H1 (cell line): Measurements from ENCODE around the gene GALNT18. TPM values are rescaled to one million over a fixed set of nuclear protein-coding genes. Genes with fewer than 3 reads are reported as not detected.

Source experiments
- CTCF ChIA-PET: fragments of 300-600 bp; sonication (Branson Sonifier 250); formaldehyde crosslinking; loops from one replicate; lab custom pipeline; 2021; ENCODE audit not compliant: partially characterized antibody; lab: Charles Lee
- POLR2A ChIA-PET: fragments of 300-600 bp; sonication (Branson Sonifier 250); formaldehyde crosslinking; loops from one replicate; lab custom pipeline; 2021; ENCODE audit warnings: inconsistent platforms; ENCODE audit not compliant: partially characterized antibody; lab: Charles Lee
- DNase-seq, 2 experiments: peaks; one replicate each; pipeline versions ENCODE4 v3.0.0 to v3.0.0-alpha.2; 2010 to 2022; ENCODE audit warnings: low spot score in 2 of 2, low read depth in 1 of 2, mixed read lengths in 1 of 2
- FAIRE-seq: peaks from 2 replicates; lab custom pipeline; 2011; peaks lifted over from hg19 to GRCh38; lab: Jason Lieb, UNC
- H2AFZ ChIP-seq: 2 replicates; pipeline ENCODE4 v1.8.1; 2012; ENCODE audit warnings: low read length, inconsistent platforms
- H2AK5ac ChIP-seq: 2 replicates; pipeline ENCODE4 v1.6.1; 2013; ENCODE audit warnings: low read depth, low read length
- H2BK120ac ChIP-seq: replicated peaks from 2 replicates; pipeline ENCODE3; 2013; ENCODE audit warnings: low read depth, low read length, inconsistent platforms
- H2BK12ac ChIP-seq: 2 replicates; pipeline ENCODE4 v1.6.1; 2013; ENCODE audit warnings: low read depth, low read length
- H2BK15ac ChIP-seq: 2 replicates; pipeline ENCODE4 v1.6.1; 2013; ENCODE audit warnings: low read length
- H2BK20ac ChIP-seq: 2 replicates; pipeline ENCODE4 v1.6.1; 2013; ENCODE audit warnings: low read length
- H2BK5ac ChIP-seq: 2 replicates; pipeline ENCODE4 v1.6.1; 2013; ENCODE audit warnings: low read depth, low read length
- H3K14ac ChIP-seq: 2 replicates; pipeline ENCODE4 v1.6.1; 2013; ENCODE audit warnings: inconsistent platforms; ENCODE audit not compliant: insufficient read length
- H3K18ac ChIP-seq: 2 replicates; pipeline ENCODE4 v1.6.1; 2013; ENCODE audit warnings: low read length; ENCODE audit errors: extremely low read depth
- H3K23ac ChIP-seq: 2 replicates; pipeline ENCODE4 v1.6.1; 2013; ENCODE audit warnings: inconsistent platforms; ENCODE audit not compliant: insufficient read length
- H3K23me2 ChIP-seq: 2 replicates; pipeline ENCODE4 v1.6.1; 2013; ENCODE audit warnings: low read depth, low read length
- H3K27ac ChIP-seq: 2 replicates; pipeline ENCODE4 v1.6.1; 2011; ENCODE audit warnings: low read depth, low read length, inconsistent platforms
- H3K27me3 ChIP-seq, 4 experiments: replicated peaks in 1 of 4; 1 replicate in 1 of 4; 2 replicates in 3 of 4; pipeline versions ENCODE4 v1.6.1 to v1.8.1; 2011 to 2013; ENCODE audit warnings: low read length in 3 of 4, mild to moderate bottlenecking in 3 of 4, inconsistent platforms in 2 of 4, mixed read lengths in 2 of 4, moderate library complexity in 1 of 4; ENCODE audit not compliant: control insufficient read depth in 3 of 4, insufficient read depth in 3 of 4; ENCODE audit errors: extremely low read depth in 1 of 4
- H3K36me3 ChIP-seq, 4 experiments: 2 replicates each; pipeline versions ENCODE4 v1.6.1 to v1.8.1; 2011 to 2013; ENCODE audit warnings: mild to moderate bottlenecking in 4 of 4, low read length in 3 of 4, moderate library complexity in 2 of 4, control low read depth in 1 of 4, inconsistent platforms in 1 of 4; ENCODE audit not compliant: insufficient read depth in 4 of 4, control insufficient read depth in 2 of 4
- H3K4ac ChIP-seq: replicated peaks from 2 replicates; pipeline ENCODE3; 2013; ENCODE audit warnings: low read length, low read depth, mixed read lengths, inconsistent platforms; ENCODE audit not compliant: insufficient read length
- H3K4me1 ChIP-seq, 4 experiments: replicated peaks in 1 of 4; 1 replicate in 1 of 4; 2 replicates in 3 of 4; pipeline versions ENCODE4 v1.6.1 to v1.8.1; 2011 to 2013; ENCODE audit warnings: low read length in 3 of 4, inconsistent platforms in 2 of 4, mixed read lengths in 1 of 4; ENCODE audit not compliant: insufficient read depth in 4 of 4, control insufficient read depth in 3 of 4
- H3K4me2 ChIP-seq, 2 experiments: 2 replicates each; pipeline versions ENCODE4 v1.6.1 to v1.8.1; 2011 to 2013; ENCODE audit warnings: low read depth in 2 of 2, low read length in 2 of 2, control low read depth in 1 of 2, inconsistent platforms in 1 of 2, mild to moderate bottlenecking in 1 of 2; ENCODE audit not compliant: insufficient read depth in 1 of 2
- H3K4me3 ChIP-seq, 4 experiments: fragments of 200-600, 300-600 bp in 1 of 4; sonication (generic), shearing (Covaris generic), sonication (Bioruptor Twin) in 1 of 4; 2 replicates each; pipeline versions ENCODE4 v1.5.1 to v1.8.1; 2011 to 2016; ENCODE audit warnings: low read length in 4 of 4, low read depth in 3 of 4, control low read depth in 2 of 4, inconsistent platforms in 2 of 4, mild to moderate bottlenecking in 2 of 4, mixed read lengths in 1 of 4, moderate library complexity in 1 of 4; ENCODE audit not compliant: insufficient read depth in 2 of 4; ENCODE audit errors: extremely low read depth in 1 of 4
- H3K56ac ChIP-seq: replicated peaks from 2 replicates; pipeline ENCODE3; 2013; ENCODE audit warnings: low read depth, mild to moderate bottlenecking, mixed read lengths, low read length, inconsistent platforms; ENCODE audit not compliant: insufficient read length
- H3K79me1 ChIP-seq: 2 replicates; pipeline ENCODE4 v1.6.1; 2013; ENCODE audit warnings: low read depth, low read length, control low read depth
- H3K79me2 ChIP-seq, 2 experiments: 2 replicates each; pipeline versions ENCODE4 v1.6.1 to v1.8.1; 2012 to 2013; ENCODE audit warnings: low read length in 2 of 2, mild to moderate bottlenecking in 2 of 2, inconsistent platforms in 1 of 2; ENCODE audit not compliant: insufficient read depth in 2 of 2, control insufficient read depth in 1 of 2
- H3K9ac ChIP-seq, 4 experiments: replicated peaks in 1 of 4; 1 replicate in 1 of 4; 2 replicates in 3 of 4; pipeline versions ENCODE4 v1.6.1 to v1.8.1; 2011 to 2013; ENCODE audit warnings: low read depth in 3 of 4, low read length in 3 of 4, control low read depth in 2 of 4, mild to moderate bottlenecking in 2 of 4, moderate library complexity in 2 of 4, inconsistent platforms in 1 of 4; ENCODE audit errors: extremely low read depth in 1 of 4
- H3K9me3 ChIP-seq, 2 experiments: 2 replicates each; pipeline versions ENCODE4 v1.6.1 to v1.8.1; 2012 to 2013; ENCODE audit warnings: mild to moderate bottlenecking in 2 of 2, moderate library complexity in 2 of 2, control low read depth in 1 of 2, inconsistent platforms in 1 of 2, low read depth in 1 of 2, low read length in 1 of 2, mixed read lengths in 1 of 2; ENCODE audit not compliant: insufficient read depth in 2 of 2
- H4K20me1 ChIP-seq, 2 experiments: replicated peaks in 1 of 2; 2 replicates each; pipeline versions ENCODE3 to v1.8.1; 2011 to 2013; ENCODE audit warnings: inconsistent platforms in 2 of 2, low read length in 2 of 2, mild to moderate bottlenecking in 1 of 2; ENCODE audit not compliant: insufficient read depth in 2 of 2, control insufficient read depth in 1 of 2
- H4K5ac ChIP-seq: 2 replicates; pipeline ENCODE4 v1.6.1; 2013; ENCODE audit warnings: low read length, low read depth, mixed read lengths, inconsistent platforms; ENCODE audit not compliant: insufficient read length
- H4K8ac ChIP-seq: 2 replicates; pipeline ENCODE4 v1.8.0; 2013; ENCODE audit warnings: mild to moderate bottlenecking, moderate library complexity, low read length, inconsistent platforms; ENCODE audit not compliant: insufficient read depth; ENCODE audit errors: extremely low read depth
- H4K91ac ChIP-seq: replicated peaks from 2 replicates; pipeline ENCODE3; 2013; ENCODE audit warnings: low read length, mixed read lengths, inconsistent platforms; ENCODE audit not compliant: insufficient read length
- CTBP2 ChIP-seq: IDR thresholded peaks from 2 replicates; pipeline ENCODE4 v1.7.0; 2011; ENCODE audit warnings: borderline replicate concordance, mild to moderate bottlenecking, moderate library complexity, mixed read lengths, low read length; ENCODE audit not compliant: insufficient read depth, insufficient read length
- EP300 ChIP-seq, 2 experiments: IDR thresholded peaks; 1 replicate in 1 of 2; 2 replicates in 1 of 2; pipeline ENCODE4 v1.6.1; 2011 to 2012; ENCODE audit warnings: low read depth in 2 of 2, low read length in 2 of 2, mild to moderate bottlenecking in 2 of 2, borderline replicate concordance in 1 of 2, inconsistent platforms in 1 of 2, moderate library complexity in 1 of 2
- EZH2 ChIP-seq: fragments of 200-600 bp; sonication (generic); IDR thresholded peaks from 2 replicates; pipeline ENCODE4 v1.7.1; 2012; ENCODE audit warnings: low read depth, mild to moderate bottlenecking, moderate library complexity, low read length, inconsistent platforms; ENCODE audit not compliant: severe bottlenecking
- GABPA ChIP-seq: IDR thresholded peaks from 2 replicates; pipeline ENCODE4 v1.6.1; 2011; ENCODE audit warnings: mild to moderate bottlenecking, low read length, moderate library complexity, borderline replicate concordance; ENCODE audit not compliant: insufficient read depth
- HDAC6 ChIP-seq: IDR thresholded peaks from one replicate; pipeline ENCODE4 v1.7.1; 2012; ENCODE audit warnings: low read depth, mild to moderate bottlenecking, inconsistent platforms, low read length, moderate library complexity
- NANOG ChIP-seq: IDR thresholded peaks from 2 replicates; pipeline ENCODE4 v1.6.1; 2011; ENCODE audit warnings: low read length, low read depth, mild to moderate bottlenecking, inconsistent platforms; ENCODE audit not compliant: insufficient read depth, poor library complexity, severe bottlenecking
- PHF8 ChIP-seq: fragments of 200-600 bp; sonication (generic); conservative IDR thresholded peaks from 2 replicates; pipeline ENCODE4 v1.7.1; 2012; ENCODE audit warnings: low read depth, mild to moderate bottlenecking, inconsistent platforms, low read length, moderate library complexity
- POLR2A ChIP-seq, 2 experiments: IDR thresholded peaks; 1 replicate in 1 of 2; 2 replicates in 1 of 2; pipeline ENCODE4 v1.6.1; 2011; ENCODE audit warnings: low read depth in 2 of 2, low read length in 2 of 2, mild to moderate bottlenecking in 2 of 2; ENCODE audit errors: control extremely low read depth in 1 of 2
- RXRA ChIP-seq: IDR thresholded peaks from 2 replicates; pipeline ENCODE4 v1.6.1; 2011; ENCODE audit warnings: low read depth, mild to moderate bottlenecking, low read length, moderate library complexity; ENCODE audit not compliant: insufficient read depth
- SIRT6 ChIP-seq: IDR thresholded peaks from one replicate; pipeline ENCODE4 v1.7.1; 2012; ENCODE audit warnings: low read length, inconsistent platforms
- SP4 ChIP-seq: IDR thresholded peaks from 2 replicates; pipeline ENCODE4 v1.6.1; 2012; ENCODE audit warnings: low read length, inconsistent platforms
- TAF1 ChIP-seq: IDR thresholded peaks from 2 replicates; pipeline ENCODE4 v1.6.1; 2011; ENCODE audit warnings: mild to moderate bottlenecking, low read depth, low read length
- TAF7 ChIP-seq: optimal IDR thresholded peaks from 2 replicates; pipeline ENCODE3; 2011; ENCODE audit warnings: low read depth, mild to moderate bottlenecking, inconsistent platforms, low read length, moderate library complexity, borderline replicate concordance
- TEAD4 ChIP-seq: IDR thresholded peaks from 2 replicates; pipeline ENCODE4 v1.6.1; 2012; ENCODE audit warnings: low read depth, low read length, inconsistent platforms, mixed read lengths
- ZNF274 ChIP-seq: IDR thresholded peaks from 2 replicates; pipeline ENCODE4 v1.7.0; 2012; ENCODE audit warnings: low read length, borderline replicate concordance; ENCODE audit errors: extremely low read depth
- WGBS, 2 experiments: shearing (Covaris generic) in 1 of 2; methylation state at CpG; one replicate each; pipeline versions ENCODE4 v1.1.6 to v1.1.7; 2013 to 2015; ENCODE audit warnings: low lambda C conversion rate in 2 of 2, mixed read lengths in 2 of 2, inconsistent platforms in 1 of 2, low coverage in 1 of 2, missing lambda C conversion rate in 1 of 2; ENCODE audit not compliant: insufficient replicate concordance in 2 of 2, insufficient coverage in 1 of 2, insufficient read length in 1 of 2; ENCODE audit errors: extremely low coverage in 1 of 2, missing lambda C conversion rate in 1 of 2; 5-methylcytosine and 5-hydroxymethylcytosine counted together
- polyA plus RNA-seq, 7 experiments: library from polyadenylated mRNA; depleted of rRNA in 3 of 7; stranded (reverse) in 5 of 7; unstranded in 2 of 7; fragments of >200 nt in 5 of 7; fragments of 200-250 nt in 2 of 7; gene quantifications; 1 replicate in 5 of 7; 2 replicates in 1 of 7; 4 replicates in 1 of 7; pipeline versions ENCODE4 v1.2.1 to v1.2.3, GENCODE V29; 2011 to 2013; ENCODE audit warnings: missing spikeins in 2 of 7, mixed read lengths in 2 of 7
- total RNA-seq: library from RNA; stranded (reverse); fragmentation: NEBNext Ultra II Directional; extraction: Animal tissue kit (Norgen Biotek cat#: 25700); gene quantifications from 2 replicates; pipeline ENCODE4 v1.2.1, GENCODE V29; 2021

Gene GALNT18
- total and polyA plus RNA-seq, 2 of the 8 experiments (the other 6 are each of a cell fraction or from before 2014, with no cell fraction given) = 6.0 to 9.4 TPM

DNA sequence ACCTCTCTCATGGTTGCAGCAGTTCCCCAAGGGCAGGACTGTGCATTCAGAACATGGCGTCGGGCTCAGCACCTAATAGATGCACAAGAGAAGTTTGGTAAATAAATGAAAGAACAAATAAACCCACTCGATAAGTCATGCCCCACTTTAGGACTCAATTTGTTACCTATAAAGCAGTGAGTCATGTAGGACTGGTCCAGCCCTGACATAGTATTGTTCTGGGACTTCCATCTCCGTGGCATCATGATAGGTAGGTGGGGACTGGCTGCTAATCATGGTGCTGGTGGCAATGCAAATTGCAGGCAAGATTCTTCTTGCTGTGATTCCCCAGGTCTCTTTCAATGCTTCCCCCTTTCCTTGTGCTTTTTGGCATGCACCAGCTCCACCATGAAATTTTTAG lies 150.6 kb downstream of the GALNT18 start:
- Histone ChIP-seq H4K5ac (no peak overlapping the region), H3K23me2 (no peaks in the 10 kb centered on the region), H3K14ac (no peak overlapping the region), H4K8ac (no peak overlapping the region), H3K23ac (no peak overlapping the region), H2BK15ac (no peak overlapping the region), H3K56ac (no peak overlapping the region), H2BK20ac (no peak overlapping the region), H3K9me3 (no peaks in the 10 kb centered on the region), H3K4ac (no peak overlapping the region), H3K27me3 (no peaks in the 10 kb centered on the region), H3K4me2 (no peak overlapping the region), H3K18ac (no peak overlapping the region), H4K91ac (no peak overlapping the region), H2BK5ac (no peak overlapping the region), H3K27ac (no peak overlapping the region), H3K79me1 (no peaks in the 10 kb centered on the region), H3K36me3 (no peaks in the 10 kb centered on the region), H3K4me1 (peaks cover 0 to 5% (median 0%) of the 10 kb centered on the region in 4 experiments; a peak in 2 of 7 replicates), H4K20me1 (no peaks in the 10 kb centered on the region), H3K79me2 (no peaks in the 10 kb centered on the region), H2BK12ac (no peak overlapping the region), H3K4me3 (no peak overlapping the region), H2AK5ac (no peak overlapping the region), H2AFZ (no peak overlapping the region), H2BK120ac (no peak overlapping the region), H3K9ac (no peak overlapping the region)
- ChIA-PET CTCF (no interaction called here), POLR2A (no interaction called here)
- 90% methylated on average over 4 of the region's 4 CpGs; no CpG with 5 or more reads in 1 of the 2 experiments for WGBS, 2 experiments
- no peak for DNase-seq
- FAIRE-seq = no peak
- TF ChIP-seq EZH2 (no peak), SP4 (no peak), CTBP2 (no peak), HDAC6 (no peak), SIRT6 (no peak), EP300 (IDR thresholded peaks at IDR 0.05; ENCODE audit: borderline replicate concordance in 1 of 2, low read depth in 2 of 2, low read length in 2 of 2) (no peak), RXRA (no peak), ZNF274 (no peak), TAF1 (no peak), TEAD4 (no peak), TAF7 (no peak), GABPA (no peak), NANOG (no peak), POLR2A (IDR thresholded peaks at IDR 0.05; ENCODE audit: control extremely low read depth in 1 of 2, low read depth in 2 of 2, low read length in 2 of 2) (no peak), PHF8 (no peak)
